LNCaP clone FGC (cell line): ENCODE measurements around the gene ADAM17.

Source experiments
- DNase-seq: peaks from one replicate; pipeline ENCODE4 v3.0.0-alpha.2; 2011; ENCODE audit warnings: low read depth
- H3K4me3 ChIP-seq: 2 replicates; pipeline ENCODE4 v1.5.1; 2011; ENCODE audit warnings: mild to moderate bottlenecking, low read depth, low read length, control low read depth
- CTCF ChIP-seq: IDR thresholded peaks from 2 replicates; pipeline ENCODE4 v1.5.1; 2012; ENCODE audit warnings: mild to moderate bottlenecking; ENCODE audit not compliant: control insufficient read depth, insufficient read depth; ENCODE audit errors: extremely low read depth

Gene ADAM17

GRCh38 chr2:9536504-9536903 lies 19.1 kb downstream of the ADAM17 start:
- DNase-seq: no peak
- TF ChIP-seq CTCF: no peak
- no peak overlapping the region for H3K4me3 ChIP-seq

GRCh38 chr2:9535177-9535576 lies 20.5 kb downstream of the ADAM17 start:
- no peak for DNase-seq
- H3K4me3 ChIP-seq: no peak overlapping the region

GRCh38 chr2:9533663-9534062 lies 22.0 kb downstream of the ADAM17 start:
- no peak overlapping the region for H3K4me3 ChIP-seq
- DNase-seq: no peak
- no peak for TF ChIP-seq CTCF

More at GRCh38 chr2:9535177-9535576, 20.5 kb downstream of the ADAM17 start:
- TF ChIP-seq CTCF: no peak

GRCh38 chr2:9532421-9532820 lies 23.2 kb downstream of the ADAM17 start:
- no peak for TF ChIP-seq CTCF
- DNase-seq: no peak

GRCh38 chr2:9527995-9528787 lies 27.4 kb downstream of the ADAM17 start:
- H3K4me3 ChIP-seq: no peak overlapping the region
- no peak for TF ChIP-seq CTCF
- no peak for DNase-seq

More at GRCh38 chr2:9532421-9532820, 23.2 kb downstream of the ADAM17 start:
- no peak overlapping the region for H3K4me3 ChIP-seq

GRCh38 chr2:9525266-9525665 lies 30.4 kb downstream of the ADAM17 start:
- TF ChIP-seq CTCF: no peak
- DNase-seq: no peak
- H3K4me3 ChIP-seq: no peak overlapping the region

- DNase-seq: no peak
- H3K4me3 ChIP-seq: no peak overlapping the region
- no peak for TF ChIP-seq CTCF
Measured at GRCh38 chr2:9524291-9524690, 31.3 kb downstream of the ADAM17 start.
